HUES48 (cell line): ENCODE data around the gene NRXN2.

Source experiments
- H3K27ac ChIP-seq: one replicate; pipeline ENCODE4 v1.7.0; 2013; ENCODE audit warnings: low read depth, low read length, inconsistent platforms
- H3K27me3 ChIP-seq: 2 replicates; pipeline ENCODE4 v1.6.1; 2013; ENCODE audit warnings: mild to moderate bottlenecking, low read length; ENCODE audit not compliant: control insufficient read depth, insufficient read depth
- H3K36me3 ChIP-seq: 2 replicates; pipeline ENCODE4 v1.6.1; 2013; ENCODE audit warnings: low read length; ENCODE audit not compliant: control insufficient read depth, insufficient read depth
- H3K4me1 ChIP-seq: 2 replicates; pipeline ENCODE4 v1.6.1; 2013; ENCODE audit warnings: mild to moderate bottlenecking, low read length; ENCODE audit not compliant: control insufficient read depth, insufficient read depth
- H3K4me3 ChIP-seq: 2 replicates; pipeline ENCODE4 v1.5.1; 2013; ENCODE audit warnings: mild to moderate bottlenecking, low read depth, low read length
- H3K9ac ChIP-seq: 2 replicates; pipeline ENCODE4 v1.6.1; 2013; ENCODE audit warnings: mild to moderate bottlenecking, low read depth, low read length, moderate library complexity
- H3K9me3 ChIP-seq: 2 replicates; pipeline ENCODE4 v1.6.1; 2013; ENCODE audit warnings: low read length; ENCODE audit not compliant: control insufficient read depth, insufficient read depth

The NRXN2 gene

GRCh38 chr11:64716473-64717267 is 6.3 kb downstream of the NRXN2 start:
- Histone ChIP-seq H3K27ac (no peak overlapping the region), H3K9me3 (no peaks in the 10 kb centered on the region), H3K4me3 (no peak overlapping the region), H3K27me3 (peaks cover 72% of the 10 kb centered on the region), H3K36me3 (no peaks in the 10 kb centered on the region), H3K9ac (no peak overlapping the region), H3K4me1 (peaks cover 7% of the 10 kb centered on the region; the same call in 1 of the 2 replicates)

GRCh38 chr11:64715756-64716472 is 7.1 kb downstream of the NRXN2 start:
- no peak overlapping the region for H3K27ac ChIP-seq
- peaks cover 10% of the 10 kb centered on the region for H3K4me1 ChIP-seq
- H3K9me3 ChIP-seq, result no peaks in the 10 kb centered on the region
- no peak overlapping the region for H3K9ac ChIP-seq
- peaks cover 70% of the 10 kb centered on the region for H3K27me3 ChIP-seq
- H3K4me3 ChIP-seq, result no peak overlapping the region
- H3K36me3 ChIP-seq, result no peaks in the 10 kb centered on the region

GRCh38 chr11:64715110-64715509 is 7.9 kb downstream of the NRXN2 start:
- no peak overlapping the region for H3K4me3 ChIP-seq
- no peak overlapping the region for H3K9ac ChIP-seq
- H3K27me3 ChIP-seq, result peaks cover 69% of the 10 kb centered on the region
- H3K9me3 ChIP-seq, result no peaks in the 10 kb centered on the region
- H3K27ac ChIP-seq, result no peak overlapping the region
- H3K4me1 ChIP-seq, result peaks cover 18% of the 10 kb centered on the region
- no peaks in the 10 kb centered on the region for H3K36me3 ChIP-seq

DNA sequence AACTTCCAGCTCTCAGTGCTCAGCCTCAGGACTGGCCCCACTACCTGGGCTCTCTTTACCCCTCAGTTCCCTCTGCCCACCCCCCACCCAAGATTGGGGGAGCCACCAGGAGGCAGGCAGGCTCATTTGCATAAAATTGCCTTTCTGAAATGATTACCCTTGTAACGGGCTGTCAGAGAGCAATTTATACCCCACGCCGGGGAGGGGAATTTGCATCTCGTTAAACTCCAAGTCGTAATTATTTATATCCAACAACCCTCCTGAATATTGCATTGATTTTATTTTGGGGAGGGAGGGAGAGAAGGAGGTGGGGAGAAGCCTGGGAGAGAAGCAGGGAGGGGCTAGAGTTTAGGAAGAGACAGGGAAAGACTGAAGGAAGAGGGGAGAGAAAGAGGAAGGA is 8.3 kb downstream of the NRXN2 start:
- peaks cover 19% of the 10 kb centered on the region for H3K4me1 ChIP-seq
- H3K27me3 ChIP-seq, result peaks cover 65% of the 10 kb centered on the region

DNA sequence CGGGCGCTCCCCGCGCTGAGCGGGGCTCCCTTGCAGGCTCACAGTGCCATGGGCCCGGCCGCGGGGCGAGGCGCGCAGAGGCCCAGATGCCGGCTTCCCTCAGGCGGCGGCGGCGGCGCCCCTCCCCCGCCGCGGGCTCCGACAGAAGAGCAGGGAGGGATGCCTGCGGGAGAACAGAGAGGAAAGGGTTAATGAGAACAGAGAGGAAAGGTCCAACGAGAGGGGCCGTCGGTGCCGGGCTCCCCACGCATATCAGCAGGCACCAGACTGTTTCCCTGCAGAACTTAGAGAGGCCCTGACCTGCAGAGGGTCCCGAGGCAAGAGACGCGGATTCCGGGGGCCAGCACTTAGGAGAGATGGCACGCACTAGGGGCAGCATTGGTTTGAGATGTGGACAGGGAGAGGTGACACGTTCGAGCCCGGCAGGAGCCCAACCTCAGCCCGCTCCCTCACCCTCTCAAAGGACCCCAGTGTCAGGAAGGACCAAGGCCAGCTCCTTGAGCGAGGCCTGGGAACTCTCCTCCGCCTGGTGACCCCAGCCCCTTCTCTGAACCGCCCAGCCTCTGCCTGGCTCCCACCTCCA is 9.1 kb downstream of the NRXN2 start:
- H3K27me3 ChIP-seq, result peaks cover 65% of the 10 kb centered on the region
- H3K27ac ChIP-seq, result no peak overlapping the region
- H3K4me1 ChIP-seq, result peaks cover 19% of the 10 kb centered on the region
- no peak overlapping the region for H3K9ac ChIP-seq
- H3K4me3 ChIP-seq, result peak overlapping the region; percentile 48; the same call in 1 of the 2 replicates
- H3K9me3 ChIP-seq, result no peaks in the 10 kb centered on the region
- H3K36me3 ChIP-seq, result no peaks in the 10 kb centered on the region

More for the DNA sequence above, 8.3 kb downstream of the NRXN2 start:
- Histone ChIP-seq H3K4me3 (no peak overlapping the region), H3K27ac (no peak overlapping the region), H3K9me3 (no peaks in the 10 kb centered on the region), H3K36me3 (no peaks in the 10 kb centered on the region), H3K9ac (no peak overlapping the region)

- H3K4me1 ChIP-seq, result peaks cover 19% of the 10 kb centered on the region
- peak overlapping the region; percentile 48; the same call in 1 of the 2 replicates for H3K4me3 ChIP-seq
- H3K9me3 ChIP-seq, result no peaks in the 10 kb centered on the region
- no peak overlapping the region for H3K27ac ChIP-seq
- peaks cover 65% of the 10 kb centered on the region for H3K27me3 ChIP-seq
- H3K9ac ChIP-seq, result no peak overlapping the region
- no peaks in the 10 kb centered on the region for H3K36me3 ChIP-seq
Observed at GRCh38 chr11:64713016-64713707, 9.8 kb downstream of the NRXN2 start.

DNA sequence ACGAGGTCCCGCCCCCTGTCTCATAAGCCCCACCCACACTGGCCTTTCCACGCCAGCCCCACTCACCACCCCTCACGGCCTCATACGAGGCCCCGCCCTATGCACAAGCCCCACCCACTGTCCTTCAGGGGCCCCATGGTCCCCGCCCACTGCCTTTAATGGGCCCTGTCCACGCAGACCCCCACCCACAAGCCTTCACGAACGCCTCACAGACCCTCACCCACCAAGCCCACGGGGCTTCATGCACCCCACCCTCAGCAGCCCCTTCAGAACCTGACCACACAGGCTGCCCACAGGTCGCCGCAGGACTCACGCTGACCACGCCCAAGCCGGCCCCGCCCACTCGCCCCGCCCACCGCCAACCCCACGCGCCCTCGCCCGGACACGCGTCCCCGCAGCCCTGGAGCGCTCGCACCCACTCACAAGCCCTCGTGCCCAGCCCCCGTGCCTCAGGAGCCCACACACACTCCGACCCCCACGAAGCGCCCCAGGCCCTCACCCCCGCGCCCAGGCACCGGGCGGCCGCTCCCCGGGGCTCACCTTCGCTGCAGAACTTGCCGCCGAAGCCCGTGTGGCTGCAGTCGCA is 10.5 kb downstream of the NRXN2 start:
- no peaks in the 10 kb centered on the region for H3K9me3 ChIP-seq
- peaks cover 19% of the 10 kb centered on the region for H3K4me1 ChIP-seq
- peaks cover 62% of the 10 kb centered on the region for H3K27me3 ChIP-seq
- peak overlapping the region; percentile 48; the same call in 1 of the 2 replicates for H3K4me3 ChIP-seq
- H3K36me3 ChIP-seq, result no peaks in the 10 kb centered on the region
- no peak overlapping the region for H3K9ac ChIP-seq
- no peak overlapping the region for H3K27ac ChIP-seq

DNA sequence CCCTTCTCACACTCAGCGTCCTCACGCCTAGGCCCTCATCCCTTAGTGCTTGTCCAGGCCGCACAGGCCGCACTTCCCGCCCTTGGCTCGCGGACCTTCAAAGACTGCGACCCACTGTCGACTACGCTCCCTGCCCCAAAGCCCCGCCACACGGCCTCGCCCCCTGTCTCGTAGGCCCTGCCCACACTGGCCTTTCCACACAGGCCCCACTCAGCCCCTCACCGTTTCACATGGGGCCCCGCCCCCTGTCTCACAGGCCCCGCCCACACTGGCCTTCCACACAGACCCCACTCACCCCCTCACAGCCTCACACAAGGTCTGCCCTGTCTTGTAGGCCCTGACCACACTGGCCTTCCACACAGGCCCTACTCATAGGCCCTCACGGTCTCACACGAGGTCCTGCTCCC is 11.0 kb downstream of the NRXN2 start:
- Histone ChIP-seq H3K4me3 (peak overlapping the region; percentile 33; the same call in 1 of the 2 replicates), H3K27ac (no peak overlapping the region), H3K9me3 (no peaks in the 10 kb centered on the region), H3K27me3 (peaks cover 56% of the 10 kb centered on the region), H3K36me3 (no peaks in the 10 kb centered on the region), H3K4me1 (peaks cover 19% of the 10 kb centered on the region), H3K9ac (no peak overlapping the region)

GRCh38 chr11:64711138-64711955 is 11.7 kb downstream of the NRXN2 start:
- H3K36me3 ChIP-seq, result no peaks in the 10 kb centered on the region
- peaks cover 54% of the 10 kb centered on the region for H3K27me3 ChIP-seq
- H3K4me1 ChIP-seq, result peaks cover 19% of the 10 kb centered on the region
- no peak overlapping the region for H3K9ac ChIP-seq
- H3K4me3 ChIP-seq, result peak overlapping the region; percentile 41; the same call in 1 of the 2 replicates
- no peaks in the 10 kb centered on the region for H3K9me3 ChIP-seq
- no peak overlapping the region for H3K27ac ChIP-seq
